Measurements from ENCODE around the gene ABI3. TPM values are rescaled to one million over a fixed set of nuclear protein-coding genes. Genes with fewer than 3 reads are reported as not detected.

The ABI3 gene
- total and polyA plus RNA-seq, 9 of the 15 experiments (the other 6 are each of a cell fraction or from before 2014, with no cell fraction given) = not detected

- TF ChIP-seq TAF15 (IDR thresholded peaks at IDR 0.05; ENCODE audit: low read depth, low read length) (no peak), ZBED1 (IDR thresholded peaks at IDR 0.05) (0 out of 2 replicates have a peak, but pooled peaks have one; percentile 53), ARID2 (IDR thresholded peaks at IDR 0.05) (peak; percentile 70; the same call in 1 of the 2 replicates), ILF3 (IDR thresholded peaks at IDR 0.05; ENCODE audit: borderline replicate concordance) (0 out of 2 replicates have a peak, but pooled peaks have one; percentile 51), ZNF318 (IDR thresholded peaks at IDR 0.05; ENCODE audit: borderline replicate concordance in 1 of 2, low read depth in 1 of 2) (peak in 1 of 2 experiments; percentile 41; a peak in 1 of 4 replicates), RBM14 (IDR thresholded peaks at IDR 0.05; ENCODE audit: borderline replicate concordance, insufficient read depth, low read depth, low read length) (peak; percentile 92; the same call in 1 of the 2 replicates), PRPF4 (IDR thresholded peaks at IDR 0.05; ENCODE audit: insufficient read depth, low read depth, low read length, poor library complexity, severe bottlenecking) (no peak), CREB1 (IDR thresholded peaks at IDR 0.05) (peak; percentile 53; the same call in 1 of the 2 replicates), CREB1 (CRISPR knock-in tag; IDR thresholded peaks at IDR 0.05) (peak; percentile 83), HCFC1 (IDR thresholded peaks at IDR 0.05; ENCODE audit: low read depth, low read length) (peak; percentile 4; the same call in 1 of the 2 replicates), STAT5A (IDR thresholded peaks at IDR 0.05; ENCODE audit: borderline replicate concordance, low read length) (peak; percentile 60; the same call in 1 of the 2 replicates), SAFB (IDR thresholded peaks at IDR 0.05; ENCODE audit: borderline replicate concordance, low read depth, low read length) (peak; percentile 80; the same call in 1 of the 2 replicates), SIN3A (IDR thresholded peaks at IDR 0.05; ENCODE audit: borderline replicate concordance in 2 of 2, control insufficient read depth in 1 of 2, low read depth in 2 of 2, low read length in 2 of 2) (peak; percentile 36 to 60; a peak in 2 of 4 replicates), NFATC3 (IDR thresholded peaks at IDR 0.05) (no peak), YY1 (IDR thresholded peaks at IDR 0.05; ENCODE audit: borderline replicate concordance in 1 of 3, control insufficient read depth in 1 of 3, extremely low read depth in 1 of 3, insufficient read depth in 3 of 3, insufficient read length in 1 of 3, insufficient replicate concordance in 2 of 3, low read depth in 1 of 3, low read length in 2 of 3) (peak in 2 of 3 experiments; percentile 11 to 57), ZNF583 (CRISPR knock-in tag; IDR thresholded peaks at IDR 0.05) (no peak)
- TF ChIP-seq, protein P1, sequence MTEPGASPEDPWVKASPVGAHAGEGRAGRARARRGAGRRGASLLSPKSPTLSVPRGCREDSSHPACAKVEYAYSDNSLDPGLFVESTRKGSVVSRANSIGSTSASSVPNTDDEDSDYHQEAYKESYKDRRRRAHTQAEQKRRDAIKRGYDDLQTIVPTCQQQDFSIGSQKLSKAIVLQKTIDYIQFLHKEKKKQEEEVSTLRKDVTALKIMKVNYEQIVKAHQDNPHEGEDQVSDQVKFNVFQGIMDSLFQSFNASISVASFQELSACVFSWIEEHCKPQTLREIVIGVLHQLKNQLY (CRISPR knock-in tag; conservative IDR thresholded peaks at IDR 0.05) = peak in 1 of 2 experiments; percentile 60; a peak in 1 of 4 replicates
These were observed 18.4 kb upstream of the ABI3 start (continued) for GRCh38 chr17:49191917-49192741.

All from K562 (cell line).